Type B pancreatic cell (in vitro differentiated cells): ENCODE results near the gene SETBP1. TPM values are rescaled to one million over a fixed set of nuclear protein-coding genes. Genes with fewer than 3 reads are reported as not detected.

Experiments
- DNase-seq: peaks from one replicate; pipeline ENCODE4 v3.0.0; 2021; ENCODE audit warnings: mixed read lengths; ENCODE audit not compliant: unreplicated experiment; ENCODE audit errors: extremely low spot score
- H3K27ac Mint-ChIP-seq: 2 replicates; pipeline ENCODE4 v1.8.0; 2021; ENCODE audit warnings: mild to moderate bottlenecking, mixed read lengths
- H3K27me3 Mint-ChIP-seq: 2 replicates; pipeline ENCODE4 v1.8.0; 2021; ENCODE audit warnings: mixed read lengths
- H3K36me3 Mint-ChIP-seq: 2 replicates; pipeline ENCODE4 v1.8.0; 2021; ENCODE audit warnings: mixed read lengths
- H3K4me1 Mint-ChIP-seq: one replicate; pipeline ENCODE4 v1.8.0; 2021; ENCODE audit warnings: mixed read lengths; ENCODE audit not compliant: unreplicated experiment
- H3K4me3 Mint-ChIP-seq: 2 replicates; pipeline ENCODE4 v1.8.0; 2021; ENCODE audit warnings: mild to moderate bottlenecking, mixed read lengths
- H3K9me3 Mint-ChIP-seq: 2 replicates; pipeline ENCODE4 v1.8.0; 2021; ENCODE audit warnings: mixed read lengths
- CTCF ChIP-seq: fragments of 200-600 bp; sonication (generic); conservative IDR thresholded peaks from 2 replicates; pipeline ENCODE4 v1.5.0; 2021; ENCODE audit warnings: antibody characterized with exemption, mild to moderate bottlenecking
- total RNA-seq: library from RNA; stranded (reverse); gene quantifications from 2 replicates; pipeline ENCODE4 v1.2.1, GENCODE V29; 2021; ENCODE audit warnings: low replicate concordance

Gene SETBP1
- total RNA-seq, 1 donor from 2014 or later: 62.7 TPM

GRCh38 chr18:44927127-44927849 lies 246.6 kb downstream of the SETBP1 start:
- no peak overlapping the region for H3K27ac Mint-ChIP-seq
- H3K9me3 Mint-ChIP-seq: peaks cover 7% of the 10 kb centered on the region
- no peaks in the 10 kb centered on the region for H3K27me3 Mint-ChIP-seq
- peaks cover 15% of the 10 kb centered on the region for H3K36me3 Mint-ChIP-seq
- no peak for TF ChIP-seq CTCF
- DNase-seq: no peak
- no peak overlapping the region for H3K4me3 Mint-ChIP-seq
- H3K4me1 Mint-ChIP-seq: peaks cover 9% of the 10 kb centered on the region

- Mint-ChIP-seq H3K27ac (peak overlapping the region; percentile 51), H3K4me3 (no peak overlapping the region), H3K27me3 (no peaks in the 10 kb centered on the region), H3K36me3 (peaks cover 37% of the 10 kb centered on the region), H3K9me3 (peaks cover 23% of the 10 kb centered on the region), H3K4me1 (peaks cover 28% of the 10 kb centered on the region)
- no peak for DNase-seq
- TF ChIP-seq CTCF: no peak
Measured at GRCh38 chr18:44934901-44935300, 254.2 kb downstream of the SETBP1 start.

- Mint-ChIP-seq H3K4me1 (peaks cover 28% of the 10 kb centered on the region), H3K27me3 (no peaks in the 10 kb centered on the region), H3K9me3 (peaks cover 26% of the 10 kb centered on the region), H3K27ac (no peak overlapping the region), H3K4me3 (no peak overlapping the region), H3K36me3 (peaks cover 40% of the 10 kb centered on the region)
- TF ChIP-seq CTCF: no peak
- no peak for DNase-seq
Measured at GRCh38 chr18:44935455-44935854, 254.8 kb downstream of the SETBP1 start.

- TF ChIP-seq CTCF: no peak
- no peak for DNase-seq
- H3K4me1 Mint-ChIP-seq: peaks cover 28% of the 10 kb centered on the region
- H3K27ac Mint-ChIP-seq: no peak overlapping the region
- H3K36me3 Mint-ChIP-seq: peaks cover 38% of the 10 kb centered on the region
- peaks cover 28% of the 10 kb centered on the region for H3K9me3 Mint-ChIP-seq
- no peaks in the 10 kb centered on the region for H3K27me3 Mint-ChIP-seq
- no peak overlapping the region for H3K4me3 Mint-ChIP-seq
Measured at GRCh38 chr18:44936485-44936884, 255.8 kb downstream of the SETBP1 start.

- Mint-ChIP-seq H3K4me1 (peaks cover 32% of the 10 kb centered on the region), H3K36me3 (peaks cover 35% of the 10 kb centered on the region), H3K27ac (peak overlapping the region; percentile 72), H3K27me3 (no peaks in the 10 kb centered on the region), H3K9me3 (peaks cover 13% of the 10 kb centered on the region), H3K4me3 (peak overlapping the region; percentile 59)
- DNase-seq: no peak
- TF ChIP-seq CTCF: no peak
Measured at GRCh38 chr18:44937960-44938719, 257.5 kb downstream of the SETBP1 start.
